HL-60 (cell line): Measurements from ENCODE around the gene SMIM24.

Experiments used
- DNase-seq, 2 experiments: peaks; one replicate each; pipeline ENCODE4 v3.0.0-alpha.2; 2010 to 2020; ENCODE audit warnings: low read depth in 1 of 2, low spot score in 1 of 2
- H3K27ac ChIP-seq: fragments of 250-450 bp; sonication (Bioruptor Pico); replicated peaks from 2 replicates; pipeline ENCODE4 v1.5.1; 2020; ENCODE audit warnings: mild to moderate bottlenecking, moderate library complexity
- H3K27me3 ChIP-seq: fragments of 250-450 bp; sonication (Bioruptor Pico); 2 replicates; pipeline ENCODE4 v1.5.1; 2021; ENCODE audit warnings: mild to moderate bottlenecking, moderate library complexity; ENCODE audit not compliant: insufficient read depth, poor library complexity, severe bottlenecking
- H3K4me3 ChIP-seq: replicated peaks from 2 replicates; pipeline ENCODE4 v1.5.1; 2011; ENCODE audit warnings: mild to moderate bottlenecking, control low read depth, low read length; ENCODE audit not compliant: insufficient read depth
- CTCF ChIP-seq: IDR thresholded peaks from one replicate; pipeline ENCODE4 v1.5.1; 2011; ENCODE audit warnings: low read length, control low read depth, inconsistent platforms; ENCODE audit not compliant: insufficient read depth
- GABPA ChIP-seq: IDR thresholded peaks from 2 replicates; pipeline ENCODE4 v1.6.1; 2012; ENCODE audit warnings: low read depth
- POLR2AphosphoS5 ChIP-seq: IDR thresholded peaks from 2 replicates; pipeline ENCODE4 v1.6.1; 2012; ENCODE audit warnings: low read depth
- REST ChIP-seq: IDR thresholded peaks from 2 replicates; pipeline ENCODE4 v1.6.1; 2012; ENCODE audit warnings: low read depth; ENCODE audit not compliant: insufficient replicate concordance
- SPI1 ChIP-seq: IDR thresholded peaks from 2 replicates; pipeline ENCODE4 v1.6.1; 2012; ENCODE audit warnings: low read depth, mild to moderate bottlenecking, borderline replicate concordance

The SMIM24 gene

GRCh38 chr19:3452171-3452941 is 28.0 kb downstream of the SMIM24 start:
- Histone ChIP-seq H3K27me3 (no peaks in the 10 kb centered on the region), H3K27ac (no peak overlapping the region), H3K4me3 (no peak overlapping the region)
- TF ChIP-seq GABPA (no peak), SPI1 (no peak), REST (no peak), POLR2AphosphoS5 (no peak), CTCF (no peak)
- no peak for DNase-seq

- DNase-seq, result no peak
- H3K4me3 ChIP-seq, result no peak overlapping the region
- no peaks in the 10 kb centered on the region for H3K27me3 ChIP-seq
- TF ChIP-seq SPI1 (no peak), POLR2AphosphoS5 (no peak), CTCF (no peak), REST (no peak), GABPA (no peak)
- no peak overlapping the region for H3K27ac ChIP-seq
Observed at GRCh38 chr19:3451451-3451866, 28.9 kb downstream of the SMIM24 start.

GRCh38 chr19:3450796-3451411 is 29.4 kb downstream of the SMIM24 start:
- no peak overlapping the region for H3K4me3 ChIP-seq
- H3K27me3 ChIP-seq, result no peaks in the 10 kb centered on the region
- TF ChIP-seq SPI1 (no peak), REST (no peak), POLR2AphosphoS5 (no peak), GABPA (no peak), CTCF (no peak)
- no peak for DNase-seq
- no peak overlapping the region for H3K27ac ChIP-seq
